HG02642 (cell line): Measurements from ENCODE around the gene CAPZA1.
"Not testable (repeated sequence)": the region's sequence is repeated elsewhere in the genome, so short reads cannot be mapped to it uniquely, and the experiment has no call there.

Experiments used
- ATAC-seq: cut with Tn5 transposase; IDR thresholded peaks from one replicate; pipeline ENCODE4 v1.9.1; 2021; ENCODE audit warnings: mild to moderate bottlenecking; ENCODE audit not compliant: unreplicated experiment, poor library complexity

CAPZA1 gene

GRCh38 chr1:112626193-112626592 is 6.6 kb downstream of the CAPZA1 start:
- ATAC-seq, result no peak

GRCh38 chr1:112626887-112627286 is 7.3 kb downstream of the CAPZA1 start:
- no peak for ATAC-seq

- no peak for ATAC-seq
Measured at GRCh38 chr1:112628516-112628915, 8.9 kb downstream of the CAPZA1 start.

- ATAC-seq, result no peak
Measured at GRCh38 chr1:112629256-112629655, 9.6 kb downstream of the CAPZA1 start.

- ATAC-seq, result no peak
Measured at GRCh38 chr1:112633628-112634027, 14.0 kb downstream of the CAPZA1 start.

- no peak for ATAC-seq
Measured at GRCh38 chr1:112634367-112634766, 14.7 kb downstream of the CAPZA1 start.

GRCh38 chr1:112636056-112636455 is 16.4 kb downstream of the CAPZA1 start:
- no peak for ATAC-seq

GRCh38 chr1:112636597-112637253 is 17.1 kb downstream of the CAPZA1 start:
- ATAC-seq, result peak; percentile 47

GRCh38 chr1:112637254-112638109 is 17.9 kb downstream of the CAPZA1 start:
- no peak for ATAC-seq

GRCh38 chr1:112638110-112638428 is 18.4 kb downstream of the CAPZA1 start:
- no peak for ATAC-seq

GRCh38 chr1:112640437-112640836 is 20.8 kb downstream of the CAPZA1 start:
- ATAC-seq, result not testable (repeated sequence)

GRCh38 chr1:112643080-112643479 is 23.4 kb downstream of the CAPZA1 start:
- no peak for ATAC-seq

GRCh38 chr1:112646225-112646624 is 26.6 kb downstream of the CAPZA1 start:
- no peak for ATAC-seq

- ATAC-seq, result no peak
Measured at GRCh38 chr1:112651205-112651604, 31.6 kb downstream of the CAPZA1 start.

- ATAC-seq, result no peak
Measured at GRCh38 chr1:112665857-112666256, 46.2 kb downstream of the CAPZA1 start.

GRCh38 chr1:112666946-112667345 is 47.3 kb downstream of the CAPZA1 start:
- ATAC-seq, result no peak

- no peak for ATAC-seq
Measured at GRCh38 chr1:112672009-112672408, 52.4 kb downstream of the CAPZA1 start.

GRCh38 chr1:112672842-112673241 is 53.2 kb downstream of the CAPZA1 start:
- no peak for ATAC-seq

GRCh38 chr1:112673592-112674439 is 54.2 kb downstream of the CAPZA1 start:
- no peak for ATAC-seq

GRCh38 chr1:112674440-112674985 is 54.9 kb downstream of the CAPZA1 start, which contains the start of gene MOV10:
Gene MOV10, plus strand, starts transcription at chr1:112674659. Its CDS starts 254 bp downstream, at chr1:112674913.
- ATAC-seq, result peak; percentile 71
